WI38 (cell line): ENCODE results near the gene EEF2K.
"Not testable (repeated sequence)": the region's sequence is repeated elsewhere in the genome, so short reads cannot be mapped to it uniquely, and the experiment has no call there.

Source experiments
- H3K4me3 ChIP-seq: 2 replicates; pipeline ENCODE4 v1.5.1; 2011; ENCODE audit warnings: low read depth, mild to moderate bottlenecking, control low read depth, low read length
- CTCF ChIP-seq: IDR thresholded peaks from 2 replicates; pipeline ENCODE4 v1.5.1; 2012; ENCODE audit warnings: low read depth, mild to moderate bottlenecking, control low read depth, low read length

Gene EEF2K

GRCh38 chr16:22195445-22195694, 10.7 kb upstream of the EEF2K start:
- H3K4me3 ChIP-seq = no peak overlapping the region
- no peak for TF ChIP-seq CTCF

GRCh38 chr16:22195695-22196558, 10.2 kb upstream of the EEF2K start:
- H3K4me3 ChIP-seq = peak overlapping the region; percentile 60
- peak; percentile 85 for TF ChIP-seq CTCF

GRCh38 chr16:22196559-22197168, 9.4 kb upstream of the EEF2K start:
- H3K4me3 ChIP-seq = not testable (repeated sequence)

- H3K4me3 ChIP-seq = no peak overlapping the region
- no peak for TF ChIP-seq CTCF
Measured at GRCh38 chr16:22198547-22199293, 7.4 kb upstream of the EEF2K start.

GRCh38 chr16:22202261-22202637, 3.8 kb upstream of the EEF2K start:
- no peak overlapping the region for H3K4me3 ChIP-seq
- TF ChIP-seq CTCF = no peak

GRCh38 chr16:22203091-22203490, 3.0 kb upstream of the EEF2K start:
- no peak overlapping the region for H3K4me3 ChIP-seq
- TF ChIP-seq CTCF = no peak

GRCh38 chr16:22204091-22204655, 1.9 kb upstream of the EEF2K start:
- no peak for TF ChIP-seq CTCF
- no peak overlapping the region for H3K4me3 ChIP-seq
